Upper lobe of right lung (tissue), 1 donor: ENCODE data around the gene RAB3C. TPM values are rescaled to one million over a fixed set of nuclear protein-coding genes. Genes with fewer than 3 reads are reported as not detected.

Source experiments
- ATAC-seq: fragments of 200-7000 bp; cut with Tn5 transposase; one replicate; pipeline ENCODE4 v1.9.1; 2020; ENCODE audit warnings: mild to moderate bottlenecking, moderate library complexity
- DNase-seq: peaks from one replicate; pipeline ENCODE4 v3.0.0-alpha.2; 2020
- H3K27ac ChIP-seq: fragments of 200-600 bp; one replicate; pipeline ENCODE4 v1.8.0; 2022
- H3K27me3 ChIP-seq: fragments of 200-600 bp; one replicate; pipeline ENCODE4 v1.8.0; 2022; ENCODE audit warnings: mild to moderate bottlenecking
- H3K36me3 ChIP-seq: fragments of 200-600 bp; one replicate; pipeline ENCODE4 v1.8.0; 2022
- H3K4me1 ChIP-seq: fragments of 200-600 bp; one replicate; pipeline ENCODE4 v1.8.0; 2022
- H3K4me3 ChIP-seq: fragments of 200-600 bp; one replicate; pipeline ENCODE4 v1.8.0; 2022; ENCODE audit warnings: mild to moderate bottlenecking
- H3K9me3 ChIP-seq: fragments of 200-600 bp; one replicate; pipeline ENCODE4 v1.8.0; 2022
- intact Hi-C: fragments of 100-400 bp; cut with DNase I; formaldehyde crosslinking; loops from one replicate; pipeline ENCODE4 v1.11.0; 2022
- total RNA-seq: library from RNA; stranded (reverse); fragmentation: NEBNext Ultra II Directional; extraction: Animal tissue kit (Norgen Biotek cat#: 25700); gene quantifications from one replicate; pipeline ENCODE4 v1.2.1, GENCODE V29; 2021
- TF ChIP-seq, protein P1 (sequence below): fragments of 200-600 bp; IDR thresholded peaks from one replicate; pipeline ENCODE4 v1.8.0; 2022; ENCODE audit warnings: antibody characterized with exemption
- donor health status: DM: no; HTN: yes; CAD: no; lungs with severe emphysema.

The RAB3C gene
- total RNA-seq, 1 donor from 2014 or later = 0.67 TPM

GRCh38 chr5:58827463-58827862 is 244.6 kb downstream of the RAB3C start:
- H3K4me1 ChIP-seq = no peaks in the 10 kb centered on the region
- DNase-seq (no peak), ATAC-seq (no peak)
- no peak overlapping the region for H3K27ac ChIP-seq
- H3K36me3 ChIP-seq = no peaks in the 10 kb centered on the region
- no peaks in the 10 kb centered on the region for H3K27me3 ChIP-seq
- intact Hi-C loops = no loop called here
- no peak overlapping the region for H3K4me3 ChIP-seq
- H3K9me3 ChIP-seq = no peaks in the 10 kb centered on the region
- TF ChIP-seq, protein P1, sequence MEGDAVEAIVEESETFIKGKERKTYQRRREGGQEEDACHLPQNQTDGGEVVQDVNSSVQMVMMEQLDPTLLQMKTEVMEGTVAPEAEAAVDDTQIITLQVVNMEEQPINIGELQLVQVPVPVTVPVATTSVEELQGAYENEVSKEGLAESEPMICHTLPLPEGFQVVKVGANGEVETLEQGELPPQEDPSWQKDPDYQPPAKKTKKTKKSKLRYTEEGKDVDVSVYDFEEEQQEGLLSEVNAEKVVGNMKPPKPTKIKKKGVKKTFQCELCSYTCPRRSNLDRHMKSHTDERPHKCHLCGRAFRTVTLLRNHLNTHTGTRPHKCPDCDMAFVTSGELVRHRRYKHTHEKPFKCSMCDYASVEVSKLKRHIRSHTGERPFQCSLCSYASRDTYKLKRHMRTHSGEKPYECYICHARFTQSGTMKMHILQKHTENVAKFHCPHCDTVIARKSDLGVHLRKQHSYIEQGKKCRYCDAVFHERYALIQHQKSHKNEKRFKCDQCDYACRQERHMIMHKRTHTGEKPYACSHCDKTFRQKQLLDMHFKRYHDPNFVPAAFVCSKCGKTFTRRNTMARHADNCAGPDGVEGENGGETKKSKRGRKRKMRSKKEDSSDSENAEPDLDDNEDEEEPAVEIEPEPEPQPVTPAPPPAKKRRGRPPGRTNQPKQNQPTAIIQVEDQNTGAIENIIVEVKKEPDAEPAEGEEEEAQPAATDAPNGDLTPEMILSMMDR = no peak

- no peaks in the 10 kb centered on the region for H3K36me3 ChIP-seq
- intact Hi-C loops = no loop called here
- no peaks in the 10 kb centered on the region for H3K9me3 ChIP-seq
- no peak overlapping the region for H3K27ac ChIP-seq
- H3K4me3 ChIP-seq = no peak overlapping the region
- ATAC-seq (no peak), DNase-seq (no peak)
- H3K27me3 ChIP-seq = no peaks in the 10 kb centered on the region
- TF ChIP-seq, protein P1 = no peak
- H3K4me1 ChIP-seq = no peaks in the 10 kb centered on the region
Measured at GRCh38 chr5:58828258-58828657, 245.4 kb downstream of the RAB3C start.

DNA sequence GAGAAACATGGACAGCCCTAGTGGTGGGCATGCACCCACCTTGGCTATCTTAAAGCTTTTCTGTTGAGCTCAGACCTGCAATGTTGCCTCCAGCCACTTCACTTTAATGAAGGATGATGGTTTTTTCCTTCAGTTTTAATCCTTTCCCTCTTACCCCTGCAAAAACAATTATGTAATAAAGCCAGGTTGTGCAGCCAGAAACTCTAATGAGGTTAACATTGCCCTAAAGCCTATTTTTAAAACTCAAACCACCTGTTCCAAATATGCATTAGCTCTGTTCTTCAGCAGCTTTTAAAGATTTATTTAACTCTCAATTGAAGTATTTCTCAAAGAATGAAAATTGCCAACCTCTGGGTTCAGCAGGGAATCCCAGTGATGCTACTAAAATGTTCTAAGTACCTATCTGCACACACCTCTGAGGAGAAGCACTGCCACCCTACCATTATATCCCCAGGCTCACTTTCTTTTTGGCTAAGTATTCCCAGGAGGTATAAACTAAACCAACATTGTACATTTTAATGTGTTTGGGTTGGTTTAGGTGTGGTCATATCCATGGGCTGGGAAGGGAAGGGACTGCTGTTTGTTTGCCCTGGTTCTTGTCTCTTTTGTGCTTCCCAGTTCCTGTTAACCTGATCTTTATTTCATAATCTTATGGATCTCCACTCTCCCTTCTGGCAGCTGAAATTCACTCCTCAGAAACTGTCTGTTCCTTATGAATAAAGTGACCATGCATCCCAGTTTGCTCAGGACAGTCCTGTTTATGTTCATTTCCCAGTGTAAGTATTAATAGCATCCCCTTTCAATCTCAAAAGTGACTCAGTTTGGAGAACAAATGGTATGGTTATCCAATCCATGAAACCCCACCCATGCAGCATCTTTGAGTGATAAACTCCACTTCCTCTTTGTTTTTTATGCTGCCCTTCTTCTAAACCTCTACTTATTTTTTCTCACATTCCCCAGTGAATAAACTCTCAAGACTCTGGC is 251.7 kb downstream of the RAB3C start:
- no peaks in the 10 kb centered on the region for H3K9me3 ChIP-seq
- DNase-seq (no peak), ATAC-seq (no peak)
- intact Hi-C loops = no loop called here
- H3K27me3 ChIP-seq = no peaks in the 10 kb centered on the region
- no peaks in the 10 kb centered on the region for H3K4me1 ChIP-seq
- no peak overlapping the region for H3K4me3 ChIP-seq
- no peaks in the 10 kb centered on the region for H3K36me3 ChIP-seq
- TF ChIP-seq, protein P1 = no peak
- no peak overlapping the region for H3K27ac ChIP-seq

DNA sequence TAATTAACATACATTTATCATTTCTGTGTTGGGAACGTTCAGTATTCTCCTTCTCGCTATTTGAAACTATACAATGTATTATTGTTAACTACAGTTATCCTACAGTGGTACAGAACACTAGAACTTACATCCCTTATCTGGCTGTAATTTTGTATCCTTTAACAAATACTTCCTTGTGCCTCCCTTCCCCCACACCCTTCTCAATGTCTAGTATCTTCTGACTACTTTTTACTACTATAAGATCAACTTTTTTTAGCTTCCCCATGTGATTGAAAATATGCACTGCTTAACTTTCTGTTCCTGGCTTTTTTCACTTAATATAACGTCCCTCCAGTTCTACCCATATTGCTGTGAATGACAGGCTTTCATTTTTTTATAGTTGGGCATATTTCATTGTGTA is 253.5 kb downstream of the RAB3C start:
- Histone ChIP-seq H3K4me1 (no peaks in the 10 kb centered on the region), H3K27ac (no peak overlapping the region), H3K36me3 (no peaks in the 10 kb centered on the region), H3K9me3 (peaks cover 4% of the 10 kb centered on the region), H3K27me3 (no peaks in the 10 kb centered on the region), H3K4me3 (no peak overlapping the region)
- ATAC-seq (no peak), DNase-seq (no peak)
- intact Hi-C loops = no loop called here
- TF ChIP-seq, protein P1 = no peak

- TF ChIP-seq, protein P1 = no peak
- no peaks in the 10 kb centered on the region for H3K27me3 ChIP-seq
- H3K36me3 ChIP-seq = no peaks in the 10 kb centered on the region
- DNase-seq (no peak), ATAC-seq (no peak)
- no peak overlapping the region for H3K4me3 ChIP-seq
- no peak overlapping the region for H3K27ac ChIP-seq
- intact Hi-C loops = no loop called here
- no peaks in the 10 kb centered on the region for H3K4me1 ChIP-seq
- H3K9me3 ChIP-seq = peaks cover 4% of the 10 kb centered on the region
Measured at GRCh38 chr5:58838729-58839128, 255.9 kb downstream of the RAB3C start.
